IPS-NIHi7 (cell line): ENCODE measurements around the gene EEPD1.

ENCODE experiments used
- DNase-seq: peaks from one replicate; pipeline ENCODE4 v3.0.0; 2012; ENCODE audit warnings: mixed read lengths; ENCODE audit errors: extremely low spot score

EEPD1 gene

GRCh38 chr7:36279200-36279925 lies 126.3 kb downstream of the EEPD1 start:
- no peak for DNase-seq

- no peak for DNase-seq
Measured at GRCh38 chr7:36279926-36280315, 126.9 kb downstream of the EEPD1 start.

- DNase-seq, result peak; percentile 64
Measured at GRCh38 chr7:36280840-36281812, 128.1 kb downstream of the EEPD1 start.

GRCh38 chr7:36281945-36282717 lies 129.1 kb downstream of the EEPD1 start:
- DNase-seq, result no peak

GRCh38 chr7:36283181-36283580 lies 130.1 kb downstream of the EEPD1 start:
- no peak for DNase-seq

GRCh38 chr7:36283711-36284130 lies 130.7 kb downstream of the EEPD1 start:
- no peak for DNase-seq

GRCh38 chr7:36284456-36285090 lies 131.5 kb downstream of the EEPD1 start:
- DNase-seq, result no peak

GRCh38 chr7:36285276-36285675 lies 132.2 kb downstream of the EEPD1 start:
- DNase-seq, result no peak

GRCh38 chr7:36286226-36286625 lies 133.2 kb downstream of the EEPD1 start:
- DNase-seq, result no peak

- no peak for DNase-seq
Measured at GRCh38 chr7:36286688-36287087, 133.6 kb downstream of the EEPD1 start.

GRCh38 chr7:36287371-36288241 lies 134.6 kb downstream of the EEPD1 start:
- DNase-seq, result no peak

GRCh38 chr7:36288501-36288900 lies 135.4 kb downstream of the EEPD1 start:
- DNase-seq, result no peak

GRCh38 chr7:36289833-36290661 lies 137.0 kb downstream of the EEPD1 start:
- DNase-seq, result no peak

- peak; percentile 82 for DNase-seq
Measured at GRCh38 chr7:36291387-36292316, 138.6 kb downstream of the EEPD1 start.

GRCh38 chr7:36295090-36295489 lies 142.0 kb downstream of the EEPD1 start:
- DNase-seq, result no peak

- no peak for DNase-seq
Measured at GRCh38 chr7:36296284-36296683, 143.2 kb downstream of the EEPD1 start.

- no peak for DNase-seq
Measured at GRCh38 chr7:36297364-36298009, 144.4 kb downstream of the EEPD1 start.

- no peak for DNase-seq
Measured at GRCh38 chr7:36298106-36298505, 145.1 kb downstream of the EEPD1 start.
